ENCODE results near the gene PDZK1. TPM values are rescaled to one million over a fixed set of nuclear protein-coding genes. Genes with fewer than 3 reads are reported as not detected.

PDZK1 gene
- total and polyA plus RNA-seq, 2 of the 8 experiments (the other 6 are each of a cell fraction or from before 2014, with no cell fraction given), result 0.17 TPM; not detected in 1

- Histone ChIP-seq H4K5ac (ENCODE audit: insufficient read length, low read depth, low read length) (no peak overlapping the region), H3K79me2 (ENCODE audit: control insufficient read depth in 1 of 2, insufficient read depth in 2 of 2, low read length in 2 of 2) (no peaks in the 10 kb centered on the region), H3K23ac (ENCODE audit: insufficient read length) (no peak overlapping the region), H2AFZ (ENCODE audit: low read length) (no peak overlapping the region), H3K36me3 (ENCODE audit: control insufficient read depth in 2 of 4, insufficient read depth in 4 of 4, low read length in 3 of 4) (peaks cover 0 to 6% (median 2%) of the 10 kb centered on the region in 4 experiments; a peak in 2 of 8 replicates), H3K18ac (ENCODE audit: extremely low read depth, low read length) (no peak overlapping the region), H3K4me2 (ENCODE audit: insufficient read depth in 1 of 2, low read depth in 2 of 2, low read length in 2 of 2) (no peak overlapping the region), H4K8ac (ENCODE audit: extremely low read depth, insufficient read depth, low read length) (no peak overlapping the region), H3K4ac (replicated peaks; ENCODE audit: insufficient read length, low read depth, low read length) (no peak overlapping the region), H2BK12ac (ENCODE audit: low read depth, low read length) (no peak overlapping the region), H2BK5ac (ENCODE audit: low read depth, low read length) (no peak overlapping the region), H3K27ac (ENCODE audit: low read depth, low read length) (no peak overlapping the region), H3K9ac (replicated peaks in 1 of 4; ENCODE audit: extremely low read depth in 1 of 4, low read depth in 3 of 4, low read length in 3 of 4) (no peak overlapping the region), H2BK15ac (ENCODE audit: low read length) (no peak overlapping the region), H3K23me2 (ENCODE audit: low read depth, low read length) (no peaks in the 10 kb centered on the region), H2BK120ac (replicated peaks; ENCODE audit: low read depth, low read length) (no peak overlapping the region), H3K27me3 (replicated peaks in 1 of 4; ENCODE audit: control insufficient read depth in 3 of 4, extremely low read depth in 1 of 4, insufficient read depth in 3 of 4, low read length in 3 of 4) (no peaks in the 10 kb centered on the region), H4K20me1 (replicated peaks in 1 of 2; ENCODE audit: control insufficient read depth in 1 of 2, insufficient read depth in 2 of 2, low read length in 2 of 2) (no peaks in the 10 kb centered on the region), H3K9me3 (ENCODE audit: insufficient read depth in 2 of 2, low read depth in 1 of 2, low read length in 1 of 2) (no peaks in the 10 kb centered on the region), H3K4me3 (ENCODE audit: extremely low read depth in 1 of 4, insufficient read depth in 2 of 4, low read depth in 3 of 4, low read length in 4 of 4) (no peak overlapping the region), H2BK20ac (ENCODE audit: low read length) (no peak overlapping the region), H4K91ac (replicated peaks; ENCODE audit: insufficient read length, low read length) (no peak overlapping the region), H3K79me1 (ENCODE audit: low read depth, low read length) (no peaks in the 10 kb centered on the region), H3K14ac (ENCODE audit: insufficient read length) (no peak overlapping the region), H2AK5ac (ENCODE audit: low read depth, low read length) (no peak overlapping the region), H3K56ac (replicated peaks; ENCODE audit: insufficient read length, low read depth, low read length) (no peak overlapping the region), H3K4me1 (replicated peaks in 1 of 4; ENCODE audit: control insufficient read depth in 3 of 4, insufficient read depth in 4 of 4, low read length in 3 of 4) (no peaks in the 10 kb centered on the region)
- 93% methylated on average over 4 of the region's 4 CpGs; no CpG with 5 or more reads in 1 of the 2 experiments for WGBS, 2 experiments (ENCODE audit: extremely low coverage in 1 of 2, insufficient coverage in 1 of 2, insufficient read length in 1 of 2, insufficient replicate concordance in 2 of 2, low coverage in 1 of 2, low lambda C conversion rate in 2 of 2, missing lambda C conversion rate in 1 of 2)
- FAIRE-seq, result no peak
- CTCF ChIA-PET (ENCODE audit: partially characterized antibody), result no interaction called here
- no peak for DNase-seq (ENCODE audit: low read depth in 1 of 2, low spot score in 2 of 2)
- TF ChIP-seq CEBPB (IDR thresholded peaks at IDR 0.05; ENCODE audit: low read depth, low read length) (no peak), KDM1A (IDR thresholded peaks at IDR 0.05; ENCODE audit: borderline replicate concordance, low read length) (no peak), SP1 (IDR thresholded peaks at IDR 0.05; ENCODE audit: low read depth, low read length) (no peak), MAX (IDR thresholded peaks at IDR 0.05) (no peak), BACH1 (IDR thresholded peaks at IDR 0.05; ENCODE audit: low read length) (no peak), EZH2 (IDR thresholded peaks at IDR 0.05; ENCODE audit: low read depth, low read length, severe bottlenecking) (no peak), RXRA (IDR thresholded peaks at IDR 0.05; ENCODE audit: insufficient read depth, low read depth, low read length) (no peak), USF2 (IDR thresholded peaks at IDR 0.05; ENCODE audit: low read length) (no peak), ASH2L (IDR thresholded peaks at IDR 0.05; ENCODE audit: low read length) (no peak), SIN3A (conservative IDR thresholded peaks at IDR 0.05 in 1 of 2, IDR thresholded peaks at IDR 0.05 in 1 of 2; ENCODE audit: low read depth in 1 of 2, low read length in 2 of 2) (no peak), CHD1 (IDR thresholded peaks at IDR 0.05; ENCODE audit: low read depth, low read length) (no peak), TEAD4 (IDR thresholded peaks at IDR 0.05; ENCODE audit: low read depth, low read length) (no peak), TAF1 (IDR thresholded peaks at IDR 0.05; ENCODE audit: low read depth, low read length) (no peak), GABPA (IDR thresholded peaks at IDR 0.05; ENCODE audit: borderline replicate concordance, insufficient read depth, low read length) (no peak)
- POLR2A ChIA-PET (ENCODE audit: partially characterized antibody), result no interaction called here
Observed at GRCh38 chr1:145740269-145740668, 33.1 kb upstream of the PDZK1 start.
